Nephron progenitor cell (in vitro differentiated cells): Measurements from ENCODE around the gene ATP1B3.
"Not testable (repeated sequence)": the region's sequence is repeated elsewhere in the genome, so short reads cannot be mapped to it uniquely, and the experiment has no call there.

ENCODE experiments used
- DNase-seq: peaks from one replicate; pipeline ENCODE4 v3.0.0; 2021
- H3K27ac Mint-ChIP-seq: 2 replicates; pipeline ENCODE4 v1.8.0; 2021; ENCODE audit warnings: mild to moderate bottlenecking, moderate library complexity, mixed read lengths
- H3K27me3 Mint-ChIP-seq: 2 replicates; pipeline ENCODE4 v1.8.0; 2021; ENCODE audit warnings: mild to moderate bottlenecking, low read depth, mixed read lengths; ENCODE audit not compliant: poor library complexity
- H3K36me3 Mint-ChIP-seq: 2 replicates; pipeline ENCODE4 v1.8.0; 2021; ENCODE audit warnings: low read depth, mixed read lengths
- H3K4me1 Mint-ChIP-seq: 2 replicates; pipeline ENCODE4 v1.8.0; 2021; ENCODE audit warnings: mixed read lengths
- H3K4me3 Mint-ChIP-seq: 2 replicates; pipeline ENCODE4 v1.8.0; 2021; ENCODE audit warnings: mild to moderate bottlenecking, moderate library complexity, mixed read lengths
- H3K9me3 Mint-ChIP-seq: 2 replicates; pipeline ENCODE4 v1.8.0; 2021; ENCODE audit warnings: mild to moderate bottlenecking, moderate library complexity, mixed read lengths
- CTCF ChIP-seq: fragments of 200-600 bp; sonication (generic); IDR thresholded peaks from 2 replicates; pipeline ENCODE4 v1.5.0; 2021; ENCODE audit warnings: antibody characterized with exemption

The ATP1B3 gene

GRCh38 chr3:141913150-141913811 is 36.8 kb downstream of the ATP1B3 start:
- no peaks in the 10 kb centered on the region for H3K4me1 Mint-ChIP-seq
- peaks cover 84% of the 10 kb centered on the region for H3K36me3 Mint-ChIP-seq
- no peak overlapping the region for H3K27ac Mint-ChIP-seq
- peaks cover 7% of the 10 kb centered on the region for H3K9me3 Mint-ChIP-seq
- H3K27me3 Mint-ChIP-seq, result no peaks in the 10 kb centered on the region
- DNase-seq, result peak; percentile 13
- H3K4me3 Mint-ChIP-seq, result no peak overlapping the region
- peak; percentile 46 for TF ChIP-seq CTCF

DNA sequence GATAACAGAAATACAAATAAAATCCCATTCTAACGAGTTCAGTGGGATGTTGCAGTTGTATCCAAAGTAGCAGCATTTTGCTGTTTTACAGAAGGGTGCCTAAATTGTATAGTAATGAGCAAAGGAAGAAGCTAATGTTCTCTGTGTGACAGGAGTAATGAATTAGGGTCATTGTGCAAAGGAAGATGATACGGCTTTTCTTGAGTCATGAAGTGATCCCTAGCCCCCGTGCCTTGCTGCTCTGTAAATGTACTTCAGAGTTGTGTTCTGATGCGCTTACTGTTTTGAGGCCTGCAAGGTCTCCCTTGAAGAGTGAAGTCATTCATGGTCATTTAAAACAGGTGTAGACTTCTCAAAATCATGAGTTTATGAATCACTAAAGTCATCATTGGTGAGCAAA is 37.9 kb downstream of the ATP1B3 start:
- DNase-seq, result no peak
- TF ChIP-seq CTCF, result no peak
- Mint-ChIP-seq H3K36me3 (peaks cover 84% of the 10 kb centered on the region), H3K9me3 (peaks cover 7% of the 10 kb centered on the region), H3K27ac (no peak overlapping the region), H3K27me3 (no peaks in the 10 kb centered on the region), H3K4me1 (no peaks in the 10 kb centered on the region), H3K4me3 (no peak overlapping the region)

DNA sequence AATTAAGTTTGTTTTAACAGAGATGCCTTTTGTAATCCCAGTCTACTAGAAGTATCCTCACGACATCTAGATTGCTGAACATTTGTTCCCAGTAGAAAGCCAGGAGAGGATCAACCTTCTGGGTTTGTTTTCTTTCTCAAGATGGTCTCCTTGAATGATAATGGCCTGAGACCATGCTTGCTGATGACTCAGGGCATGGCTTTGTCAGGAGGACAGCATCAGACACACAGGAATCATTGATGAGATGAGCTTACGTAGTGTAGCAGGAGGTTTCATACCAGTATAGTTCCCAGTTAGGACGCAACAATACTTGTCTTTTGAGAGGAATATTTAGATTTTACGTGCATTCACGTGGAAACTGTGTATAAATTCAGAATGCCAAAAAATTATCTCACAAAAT is 38.6 kb downstream of the ATP1B3 start:
- TF ChIP-seq CTCF, result no peak
- Mint-ChIP-seq H3K9me3 (peaks cover 7% of the 10 kb centered on the region), H3K36me3 (peaks cover 85% of the 10 kb centered on the region), H3K27ac (no peak overlapping the region), H3K27me3 (no peaks in the 10 kb centered on the region), H3K4me1 (no peaks in the 10 kb centered on the region), H3K4me3 (no peak overlapping the region)
- no peak for DNase-seq

GRCh38 chr3:141915766-141916165 is 39.3 kb downstream of the ATP1B3 start:
- Mint-ChIP-seq H3K27ac (no peak overlapping the region), H3K4me1 (no peaks in the 10 kb centered on the region), H3K27me3 (no peaks in the 10 kb centered on the region), H3K4me3 (no peak overlapping the region), H3K36me3 (peaks cover 87% of the 10 kb centered on the region), H3K9me3 (peaks cover 7% of the 10 kb centered on the region)
- no peak for DNase-seq
- TF ChIP-seq CTCF, result no peak

DNA sequence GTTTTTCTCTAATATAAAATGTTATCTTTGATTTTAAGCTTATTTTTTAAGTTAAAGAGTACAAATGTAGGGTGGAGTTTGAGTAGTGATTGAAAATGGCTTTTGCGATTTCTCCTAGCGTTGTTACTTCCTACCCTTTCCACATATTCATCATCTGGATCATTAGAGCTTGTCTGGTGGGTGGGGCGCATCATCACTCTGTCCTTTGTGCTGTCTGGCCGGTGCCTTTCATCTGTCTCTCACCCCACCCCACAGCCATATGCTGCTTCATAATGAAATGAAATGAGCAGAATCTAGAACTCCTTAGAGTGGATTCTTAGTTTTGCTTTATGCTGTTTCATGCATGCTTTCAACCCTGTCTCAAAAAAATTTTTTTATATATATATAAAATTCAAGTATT is 44.3 kb downstream of the ATP1B3 start:
- DNase-seq, result no peak
- no peaks in the 10 kb centered on the region for H3K4me1 Mint-ChIP-seq
- peaks cover 84% of the 10 kb centered on the region for H3K36me3 Mint-ChIP-seq
- H3K27ac Mint-ChIP-seq, result no peak overlapping the region
- H3K4me3 Mint-ChIP-seq, result no peak overlapping the region
- H3K27me3 Mint-ChIP-seq, result peaks cover 2% of the 10 kb centered on the region
- no peak for TF ChIP-seq CTCF
- no peaks in the 10 kb centered on the region for H3K9me3 Mint-ChIP-seq

- Mint-ChIP-seq H3K4me1 (no peaks in the 10 kb centered on the region), H3K9me3 (no peaks in the 10 kb centered on the region), H3K36me3 (peaks cover 82% of the 10 kb centered on the region), H3K4me3 (no peak overlapping the region), H3K27ac (no peak overlapping the region), H3K27me3 (peaks cover 3% of the 10 kb centered on the region)
- DNase-seq, result no peak
- TF ChIP-seq CTCF, result no peak
Observed at GRCh38 chr3:141921316-141921715, 44.9 kb downstream of the ATP1B3 start.

GRCh38 chr3:141925677-141926076 is 49.2 kb downstream of the ATP1B3 start:
- H3K4me1 Mint-ChIP-seq, H3K9me3 Mint-ChIP-seq, H3K4me3 Mint-ChIP-seq, H3K27me3 Mint-ChIP-seq, DNase-seq: not testable (repeated sequence)
- H3K36me3 Mint-ChIP-seq, result peaks cover 68% of the 10 kb centered on the region
- peak overlapping the region; percentile 79 for H3K27ac Mint-ChIP-seq
